Prostate gland (tissue), 2 donors: ENCODE measurements around the gene OPTC. TPM values are rescaled to one million over a fixed set of nuclear protein-coding genes. Genes with fewer than 3 reads are reported as not detected.

Experiments used
- DNase-seq: peaks from one replicate; pipeline ENCODE4 v3.0.0-alpha.2; 2019; ENCODE audit warnings: low spot score
- H3K27ac ChIP-seq, 2 donors: fragments of 200-600 bp; sonication (generic); 2 replicates each; pipeline ENCODE4 v1.5.1; 2017 to 2019
- H3K27me3 ChIP-seq: fragments of 200-600 bp; sonication (generic); replicated peaks from 2 replicates; pipeline ENCODE4 v1.5.1; 2019; ENCODE audit not compliant: insufficient read depth
- H3K36me3 ChIP-seq, 2 donors: fragments of 200-600 bp; sonication (generic); 1 replicate in 1 of 2; 2 replicates in 1 of 2; pipeline versions ENCODE4 v1.5.1 to v1.8.1; 2017 to 2019
- H3K4me1 ChIP-seq: fragments of 200-600 bp; sonication (generic); replicated peaks from 2 replicates; pipeline ENCODE4 v1.5.1; 2019
- H3K4me3 ChIP-seq, 2 donors: fragments of 200-600 bp; sonication (generic); 2 replicates each; pipeline ENCODE4 v1.5.1; 2017 to 2019
- H3K9me3 ChIP-seq: fragments of 200-600 bp; sonication (generic); 2 replicates; pipeline ENCODE4 v1.5.1; 2017
- POLR2A ChIP-seq: fragments of 450-650 bp; IDR thresholded peaks from one replicate; pipeline ENCODE4 v1.6.1; 2016; ENCODE audit warnings: antibody characterized with exemption, mild to moderate bottlenecking
- POLR2AphosphoS5 ChIP-seq: sonication (generic); formaldehyde crosslinking; IDR thresholded peaks from one replicate; pipeline ENCODE4 v1.6.1; 2017; ENCODE audit warnings: antibody characterized with exemption
- WGBS: methylation state at CpG from one replicate; pipeline ENCODE4 v1.1.5; 2018; 5-methylcytosine and 5-hydroxymethylcytosine counted together
- intact Hi-C: fragments of 100-400 bp; cut with DNase I; formaldehyde crosslinking; loops from one replicate; pipeline ENCODE4 v1.14.2; 2022
- total RNA-seq, 2 donors: library from RNA; depleted of rRNA; stranded (reverse); fragments of >200 nt; gene quantifications; one replicate each; pipeline ENCODE4 v1.1.0, GENCODE V29; 2016
- TF ChIP-seq, protein P1 (sequence below), 4 experiments: fragments of 200-600 bp in 2 of 4; fragments of 450-650 bp in 2 of 4; sonication (generic) in 2 of 4; IDR thresholded peaks; 1 replicate in 3 of 4; 2 replicates in 1 of 4; pipeline ENCODE4 v1.5.1; 2016 to 2019; ENCODE audit warnings: antibody characterized with exemption in 4 of 4, mild to moderate bottlenecking in 2 of 4, moderate library complexity in 2 of 4

OPTC gene
- total RNA-seq, 2 donors from 2014 or later, result not detected

DNA sequence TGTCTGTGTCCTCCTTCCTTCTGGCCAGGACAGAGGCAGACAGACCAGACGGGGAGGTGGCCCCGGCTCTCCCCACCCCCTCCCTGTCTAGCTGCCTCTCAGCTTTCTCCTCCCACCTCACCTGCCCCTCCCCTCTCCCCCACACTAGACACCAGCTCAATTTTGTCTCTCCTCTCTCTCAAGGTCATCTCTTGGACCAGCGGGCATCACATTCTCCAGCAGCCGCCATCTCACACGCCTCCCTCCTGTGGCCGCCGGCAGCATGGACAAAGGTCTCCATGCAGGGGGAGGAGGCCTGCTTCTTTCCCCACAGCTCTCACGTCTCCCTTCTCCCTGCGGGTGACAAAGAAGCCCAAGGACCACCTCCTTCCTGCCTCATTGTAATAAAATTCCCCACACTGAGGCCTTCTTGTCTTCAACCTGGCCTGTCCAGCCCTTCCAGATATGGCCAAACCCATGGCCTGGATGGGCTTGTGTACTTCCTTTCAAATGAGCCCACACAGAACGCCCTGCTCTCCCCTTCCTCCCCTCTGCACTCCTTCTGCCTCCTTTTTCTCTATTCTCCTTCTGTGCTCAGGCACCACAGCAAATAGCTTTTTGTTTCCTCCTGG lies 14.6 kb downstream of the OPTC start:
- Histone ChIP-seq H3K27me3 (no peaks in the 10 kb centered on the region), H3K36me3 (no peaks in the 10 kb centered on the region), H3K27ac (no peak overlapping the region), H3K4me3 (no peak overlapping the region), H3K9me3 (no peaks in the 10 kb centered on the region), H3K4me1 (no peaks in the 10 kb centered on the region)
- 69% methylated on average over 10 of the region's 10 CpGs for WGBS
- TF ChIP-seq, protein P1, sequence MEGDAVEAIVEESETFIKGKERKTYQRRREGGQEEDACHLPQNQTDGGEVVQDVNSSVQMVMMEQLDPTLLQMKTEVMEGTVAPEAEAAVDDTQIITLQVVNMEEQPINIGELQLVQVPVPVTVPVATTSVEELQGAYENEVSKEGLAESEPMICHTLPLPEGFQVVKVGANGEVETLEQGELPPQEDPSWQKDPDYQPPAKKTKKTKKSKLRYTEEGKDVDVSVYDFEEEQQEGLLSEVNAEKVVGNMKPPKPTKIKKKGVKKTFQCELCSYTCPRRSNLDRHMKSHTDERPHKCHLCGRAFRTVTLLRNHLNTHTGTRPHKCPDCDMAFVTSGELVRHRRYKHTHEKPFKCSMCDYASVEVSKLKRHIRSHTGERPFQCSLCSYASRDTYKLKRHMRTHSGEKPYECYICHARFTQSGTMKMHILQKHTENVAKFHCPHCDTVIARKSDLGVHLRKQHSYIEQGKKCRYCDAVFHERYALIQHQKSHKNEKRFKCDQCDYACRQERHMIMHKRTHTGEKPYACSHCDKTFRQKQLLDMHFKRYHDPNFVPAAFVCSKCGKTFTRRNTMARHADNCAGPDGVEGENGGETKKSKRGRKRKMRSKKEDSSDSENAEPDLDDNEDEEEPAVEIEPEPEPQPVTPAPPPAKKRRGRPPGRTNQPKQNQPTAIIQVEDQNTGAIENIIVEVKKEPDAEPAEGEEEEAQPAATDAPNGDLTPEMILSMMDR (IDR thresholded peaks at IDR 0.05), result no peak
- no peak for TF ChIP-seq POLR2A
- intact Hi-C loops, result loop anchor here (5.0 kb wide), 1 partner anchor 119 kb away; the partner anchor contains the start of gene ATP2B4
- no peak for DNase-seq

DNA sequence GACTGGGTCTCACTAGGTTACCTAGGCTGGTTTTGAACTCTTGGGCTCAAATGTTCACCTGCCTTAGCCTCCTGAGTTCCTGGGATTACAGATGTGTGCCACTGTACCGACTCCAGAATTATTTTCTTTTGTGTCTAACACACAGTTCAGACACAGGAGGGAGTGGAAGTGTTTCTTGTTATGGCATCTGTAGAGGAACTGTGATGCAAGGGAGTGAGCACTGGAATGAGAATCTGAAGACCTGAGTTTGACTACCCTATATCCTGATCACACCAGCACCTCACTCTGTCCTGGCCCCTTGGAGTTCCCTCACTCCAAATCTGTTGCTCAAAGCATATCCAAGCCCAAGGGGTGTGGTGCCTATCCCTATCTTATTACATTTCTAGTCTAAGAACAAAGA lies 15.2 kb downstream of the OPTC start:
- Histone ChIP-seq H3K36me3 (no peaks in the 10 kb centered on the region), H3K9me3 (no peaks in the 10 kb centered on the region), H3K27ac (no peak overlapping the region), H3K27me3 (no peaks in the 10 kb centered on the region), H3K4me3 (no peak overlapping the region), H3K4me1 (no peaks in the 10 kb centered on the region)
- TF ChIP-seq, protein P1 (IDR thresholded peaks at IDR 0.05), result no peak
- TF ChIP-seq POLR2AphosphoS5, result no peak
- no peak for TF ChIP-seq POLR2A
- WGBS, result 75% methylated on average over 1 of the region's 1 CpG
- intact Hi-C loops, result loop anchor here (5.0 kb wide), 1 partner anchor 118 kb away; the partner anchor contains the start of gene ATP2B4
- DNase-seq, result no peak

DNA sequence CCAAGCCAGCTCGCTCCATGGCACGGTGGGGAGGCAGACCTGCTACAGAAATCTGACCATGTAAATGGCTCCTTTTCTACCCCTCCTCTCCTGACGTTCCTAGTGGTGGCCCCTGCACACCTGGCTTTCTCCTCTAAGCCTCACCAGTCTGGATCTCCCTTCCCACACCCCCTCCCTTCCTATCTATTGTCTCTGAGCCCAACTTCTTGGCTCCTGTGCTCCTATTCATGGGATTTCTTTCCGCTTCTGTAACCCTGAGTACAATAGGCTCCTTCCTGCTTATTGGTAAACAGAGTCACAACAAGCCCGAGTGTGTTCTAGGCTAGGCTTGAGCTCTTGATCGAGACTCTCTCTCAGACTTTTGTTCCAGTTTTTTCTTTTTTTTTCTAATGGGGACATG lies 17.6 kb downstream of the OPTC start:
- Histone ChIP-seq H3K4me3 (no peak overlapping the region), H3K9me3 (no peaks in the 10 kb centered on the region)
- TF ChIP-seq POLR2AphosphoS5, result no peak
- no peak for TF ChIP-seq POLR2A
- TF ChIP-seq, protein P1 (IDR thresholded peaks at IDR 0.05), result no peak

DNA sequence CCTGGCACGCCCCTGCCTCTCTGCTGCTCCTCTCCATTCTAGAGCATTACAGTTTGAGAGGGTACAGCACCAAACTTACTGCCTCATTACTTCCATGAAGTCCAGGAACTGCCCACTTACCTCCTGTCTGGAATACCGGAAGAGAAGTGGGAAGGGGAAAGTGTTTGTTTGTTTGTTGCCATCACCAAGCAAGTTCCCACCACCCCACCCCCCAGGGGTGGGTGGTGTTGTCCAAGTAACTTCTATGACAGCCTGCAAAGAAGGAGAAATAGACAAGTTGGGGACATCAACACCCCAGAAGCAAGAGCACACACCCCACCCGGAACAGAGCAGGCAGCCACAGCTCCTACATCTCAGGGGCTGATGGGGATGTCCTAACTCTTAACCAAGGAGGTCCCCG lies 18.0 kb downstream of the OPTC start:
- no peak overlapping the region for H3K27ac ChIP-seq
- WGBS, result 90% methylated on average over 4 of the region's 4 CpGs

More for the DNA sequence above, 17.6 kb downstream of the OPTC start:
- H3K27ac ChIP-seq, result no peak overlapping the region
- no peaks in the 10 kb centered on the region for H3K27me3 ChIP-seq
- intact Hi-C loops, result loop anchor here (5.0 kb wide), 1 partner anchor 46 kb away; no protein-coding TSS in a partner anchor
- no peaks in the 10 kb centered on the region for H3K4me1 ChIP-seq
- no peaks in the 10 kb centered on the region for H3K36me3 ChIP-seq
- 56% methylated on average over 6 of the region's 6 CpGs for WGBS
- DNase-seq, result no peak

More for the DNA sequence above, 18.0 kb downstream of the OPTC start:
- Histone ChIP-seq H3K36me3 (no peaks in the 10 kb centered on the region), H3K27me3 (no peaks in the 10 kb centered on the region), H3K4me1 (no peaks in the 10 kb centered on the region), H3K9me3 (no peaks in the 10 kb centered on the region), H3K4me3 (no peak overlapping the region)
- TF ChIP-seq POLR2A (no peak), POLR2AphosphoS5 (no peak)
- TF ChIP-seq, protein P1 (IDR thresholded peaks at IDR 0.05), result no peak
- no peak for DNase-seq
- intact Hi-C loops, result loop anchor here (5.0 kb wide), 1 partner anchor 45 kb away; no protein-coding TSS in a partner anchor
